Ammon's horn (tissue), 1 donor: ENCODE results near the gene HTT.
"Not testable (repeated sequence)": the region's sequence is repeated elsewhere in the genome, so short reads cannot be mapped to it uniquely, and the experiment has no call there.

Source experiments
- DNase-seq: peaks from one replicate; pipeline ENCODE4 v3.0.0-alpha.2; 2016; ENCODE audit warnings: low spot score

Gene HTT

DNA sequence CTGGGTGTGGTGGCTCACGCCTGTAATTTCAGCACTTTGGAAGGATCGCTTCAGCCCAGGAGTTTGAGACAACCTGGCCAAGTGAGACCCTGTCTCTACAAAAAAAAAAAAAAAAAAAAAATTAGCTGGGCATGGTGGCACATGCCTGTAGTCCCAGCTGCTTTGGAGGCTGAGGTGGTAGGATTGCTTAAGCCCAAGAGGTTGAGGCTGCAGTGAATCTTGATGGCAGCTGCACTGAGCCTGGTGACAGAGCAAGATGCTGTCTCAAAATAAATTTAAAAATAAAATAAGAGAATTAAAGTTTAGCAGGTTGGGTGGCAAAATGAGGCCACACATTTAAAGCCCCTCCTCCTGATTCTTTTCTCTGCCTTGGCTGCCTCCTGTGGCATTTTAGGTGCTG lies 47.1 kb downstream of the HTT start:
- no peak for DNase-seq

DNA sequence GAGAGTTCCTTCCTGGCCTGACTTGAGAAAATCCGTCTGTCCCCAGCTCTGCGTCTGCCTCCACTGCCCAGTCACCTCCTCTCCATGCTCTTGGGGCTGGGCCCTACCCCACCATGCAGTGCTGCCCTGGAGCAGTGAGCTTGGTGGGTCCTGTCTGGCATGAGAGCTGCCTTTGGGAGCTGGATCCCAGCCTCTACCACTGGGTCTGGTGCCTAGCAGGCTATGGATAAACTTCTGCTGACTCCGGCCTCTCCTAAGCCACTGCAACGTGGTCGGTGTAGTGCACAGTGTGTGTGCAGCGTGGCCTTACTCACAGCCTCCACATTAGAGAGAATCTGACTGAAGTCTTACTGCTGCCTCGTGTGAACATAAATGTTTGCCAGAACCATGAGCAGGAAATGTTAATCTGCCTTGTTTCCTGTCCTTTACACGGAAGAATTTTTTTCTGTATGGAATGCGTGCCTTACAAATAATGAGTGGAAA lies 47.6 kb downstream of the HTT start:
- DNase-seq: no peak

DNA sequence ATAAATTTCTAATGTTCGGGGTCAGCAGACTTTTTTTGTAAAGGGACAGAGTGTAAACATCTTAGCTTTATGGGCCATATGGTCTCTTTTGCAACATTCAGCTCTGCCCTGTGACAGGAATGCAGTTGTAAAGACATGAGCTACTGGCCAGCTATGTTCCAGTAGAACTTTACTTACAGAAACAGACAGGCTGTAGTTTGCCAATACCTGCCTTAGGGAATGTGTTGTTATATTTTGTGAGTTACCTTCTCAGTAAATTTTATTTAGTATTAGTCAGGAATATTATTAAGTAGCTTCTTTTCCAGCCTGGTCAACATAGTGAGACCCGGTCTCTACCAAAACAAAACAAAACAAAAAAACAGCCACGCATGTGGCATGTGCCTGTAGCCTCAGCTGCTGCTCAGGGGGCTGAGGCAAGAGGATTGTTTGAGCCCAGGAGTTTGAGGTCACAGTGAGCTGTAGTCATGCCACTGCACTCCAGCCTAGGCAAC lies 48.7 kb downstream of the HTT start:
- no peak for DNase-seq

DNA sequence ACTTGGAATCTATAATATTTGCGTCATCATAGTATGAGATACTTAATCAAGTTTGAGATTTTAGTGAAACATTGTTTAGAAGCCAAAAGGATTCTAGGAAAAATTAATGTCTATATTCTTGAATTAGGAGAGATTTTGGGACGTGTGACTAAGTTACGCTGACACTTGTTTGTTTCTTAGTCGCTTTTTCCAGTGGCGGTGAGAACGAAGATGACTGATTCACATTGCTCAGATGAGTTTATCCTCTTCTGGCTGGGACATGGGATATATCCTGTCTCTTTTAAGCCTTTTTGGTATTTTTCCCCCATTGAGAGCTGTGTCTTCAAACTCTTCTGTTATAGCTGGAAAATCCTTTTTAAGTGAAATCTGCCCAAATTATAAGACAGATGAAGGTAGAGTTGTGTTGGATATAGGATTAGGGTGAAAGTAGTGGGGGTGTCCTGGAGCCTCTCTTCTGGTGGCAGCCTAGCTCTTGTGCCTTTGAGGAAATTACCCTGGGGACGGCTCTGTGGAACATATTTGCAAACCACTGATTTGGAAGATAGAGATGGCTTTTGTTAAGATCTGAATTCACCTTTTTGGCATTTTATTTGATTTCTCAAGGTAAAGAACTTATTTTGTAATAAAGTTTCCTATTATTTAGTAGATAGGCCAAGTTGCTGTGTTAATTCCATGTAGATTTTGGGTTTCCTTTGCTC lies 49.7 kb downstream of the HTT start:
- no peak for DNase-seq

DNA sequence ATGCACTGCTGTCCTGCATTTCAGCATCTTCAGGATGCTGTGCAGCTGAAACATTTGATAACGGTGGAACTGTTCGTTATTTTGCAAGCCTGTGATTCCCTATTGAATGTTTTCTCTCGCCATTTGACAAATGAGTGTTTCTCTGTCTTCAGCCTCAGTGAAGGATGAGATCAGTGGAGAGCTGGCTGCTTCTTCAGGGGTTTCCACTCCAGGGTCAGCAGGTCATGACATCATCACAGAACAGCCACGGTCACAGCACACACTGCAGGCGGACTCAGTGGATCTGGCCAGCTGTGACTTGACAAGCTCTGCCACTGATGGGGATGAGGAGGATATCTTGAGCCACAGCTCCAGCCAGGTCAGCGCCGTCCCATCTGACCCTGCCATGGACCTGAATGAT lies 52.6 kb downstream of the HTT start:
- DNase-seq: no peak

DNA sequence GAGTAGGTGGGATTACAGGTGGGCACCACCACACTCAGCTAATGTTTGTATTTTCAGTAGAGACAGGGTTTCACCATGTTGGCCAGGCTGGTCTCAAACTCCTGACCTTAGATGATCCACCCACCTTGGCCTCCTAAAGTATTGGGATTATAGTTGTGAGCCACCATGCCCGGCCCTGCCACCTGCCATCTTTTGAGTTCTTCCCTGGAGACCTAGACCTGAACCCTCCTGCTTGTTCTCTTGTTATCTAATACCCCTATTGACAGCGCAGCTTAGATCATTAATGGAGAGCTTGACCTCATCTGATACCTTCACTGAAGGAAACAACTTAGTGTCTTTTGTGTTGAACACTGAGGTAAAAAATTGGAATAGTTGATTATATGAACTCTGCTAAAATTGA lies 53.6 kb downstream of the HTT start:
- DNase-seq: no peak

DNA sequence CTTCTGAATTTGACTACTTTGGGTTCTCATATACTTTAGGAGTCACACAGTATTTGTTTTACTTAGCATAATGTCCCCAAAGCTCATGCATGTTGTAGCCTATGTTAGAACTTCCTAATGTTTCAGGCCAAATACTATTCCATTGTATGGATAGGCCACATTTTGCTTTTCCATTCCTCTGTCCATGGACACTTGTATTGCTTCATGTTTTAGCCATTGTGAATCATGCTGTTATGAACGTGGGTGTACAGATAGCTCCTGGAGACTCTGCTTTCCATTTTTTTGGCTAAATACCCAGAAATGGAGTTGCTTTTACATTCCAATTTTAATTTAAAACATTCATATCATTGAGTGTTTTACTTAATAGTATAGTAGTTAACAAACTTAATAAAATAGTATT lies 54.5 kb downstream of the HTT start:
- DNase-seq: no peak

DNA sequence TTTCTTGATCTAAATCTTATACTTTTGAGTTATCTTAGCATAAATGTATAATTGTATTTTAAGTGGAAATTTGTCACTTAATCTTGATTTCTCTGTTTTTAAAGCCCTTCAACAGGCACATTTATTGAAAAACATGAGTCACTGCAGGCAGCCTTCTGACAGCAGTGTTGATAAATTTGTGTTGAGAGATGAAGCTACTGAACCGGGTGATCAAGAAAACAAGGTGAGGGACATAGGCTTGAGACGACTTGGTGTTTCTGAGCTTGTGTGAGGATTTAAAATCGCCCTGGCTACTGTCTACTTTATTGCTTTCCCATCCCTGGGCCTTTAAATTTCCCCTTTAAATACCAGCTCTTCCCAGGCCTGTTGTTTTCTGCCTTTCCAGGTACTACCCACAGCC lies 55.7 kb downstream of the HTT start:
- DNase-seq: no peak

DNA sequence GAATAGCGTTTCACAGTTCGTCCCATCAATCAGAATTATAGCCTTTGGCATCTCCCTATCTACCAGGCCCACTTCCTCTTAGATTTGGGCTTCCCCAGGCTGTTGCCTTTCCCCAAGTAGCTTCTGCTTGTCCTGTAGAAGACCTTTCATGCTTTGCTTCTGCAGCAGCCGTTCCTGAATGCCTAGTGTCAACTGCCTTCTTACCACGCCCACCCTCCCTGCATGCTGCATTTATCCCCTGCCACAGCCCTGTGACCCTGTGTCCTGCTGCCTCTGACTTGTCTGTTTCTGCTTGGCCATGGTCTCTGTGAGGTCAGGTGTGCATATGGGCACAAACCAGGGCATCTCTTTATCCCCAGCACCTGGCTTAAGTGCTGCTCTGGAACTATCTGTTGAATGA lies 56.3 kb downstream of the HTT start:
- no peak for DNase-seq

DNA sequence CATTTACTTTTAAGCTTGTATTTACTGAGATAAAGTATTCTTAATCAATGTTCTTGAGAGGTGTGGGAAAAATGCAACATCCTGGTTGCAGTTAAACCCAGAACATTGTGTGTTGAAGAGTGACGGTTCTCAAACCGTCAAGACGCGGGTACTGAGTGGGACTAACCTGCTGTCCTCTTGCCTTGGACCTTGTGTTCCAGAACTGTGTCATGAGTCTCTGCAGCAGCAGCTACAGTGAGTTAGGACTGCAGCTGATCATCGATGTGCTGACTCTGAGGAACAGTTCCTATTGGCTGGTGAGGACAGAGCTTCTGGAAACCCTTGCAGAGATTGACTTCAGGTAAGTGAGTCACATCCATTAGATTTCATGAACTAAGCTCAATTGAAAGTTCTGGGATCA lies 59.7 kb downstream of the HTT start:
- no peak for DNase-seq

DNA sequence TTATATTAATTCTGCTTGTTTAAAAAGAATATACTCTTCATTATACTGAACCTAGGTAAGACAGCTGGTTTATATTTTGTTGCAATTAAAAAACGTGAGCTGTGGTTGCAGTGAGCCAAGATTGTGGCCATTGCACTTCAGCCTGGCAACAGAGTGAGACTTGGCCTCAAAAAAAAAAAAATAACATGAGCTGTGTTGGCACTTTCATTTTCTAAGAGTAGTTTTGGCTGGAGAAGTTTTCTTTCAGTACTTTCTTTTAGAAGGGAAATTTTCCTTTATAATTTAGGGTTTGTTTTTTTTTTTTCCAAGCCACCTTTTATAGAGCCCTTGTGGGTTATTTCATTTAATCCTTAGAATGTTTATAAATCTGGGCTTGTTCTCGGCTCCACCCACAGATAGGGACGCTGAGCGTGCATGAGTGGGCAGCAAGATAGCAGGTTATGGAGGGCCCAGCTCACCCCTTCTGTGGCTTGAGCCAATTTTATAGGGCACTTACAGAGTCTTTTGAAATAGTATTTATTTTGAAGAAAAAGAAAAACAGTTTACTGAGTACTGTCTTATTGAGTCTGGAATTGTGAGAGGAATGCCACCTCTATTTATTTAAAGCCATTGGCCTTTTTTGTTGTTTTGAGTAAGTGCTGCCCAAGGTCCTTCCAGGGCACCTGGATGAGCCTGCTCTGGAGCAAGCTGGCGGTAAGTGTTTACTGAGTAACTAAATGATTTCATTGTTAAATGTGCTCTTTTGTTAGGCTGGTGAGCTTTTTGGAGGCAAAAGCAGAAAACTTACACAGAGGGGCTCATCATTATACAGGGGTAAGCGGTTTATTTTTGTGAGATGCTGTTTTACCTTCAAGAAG lies 60.9 kb downstream of the HTT start:
- no peak for DNase-seq

DNA sequence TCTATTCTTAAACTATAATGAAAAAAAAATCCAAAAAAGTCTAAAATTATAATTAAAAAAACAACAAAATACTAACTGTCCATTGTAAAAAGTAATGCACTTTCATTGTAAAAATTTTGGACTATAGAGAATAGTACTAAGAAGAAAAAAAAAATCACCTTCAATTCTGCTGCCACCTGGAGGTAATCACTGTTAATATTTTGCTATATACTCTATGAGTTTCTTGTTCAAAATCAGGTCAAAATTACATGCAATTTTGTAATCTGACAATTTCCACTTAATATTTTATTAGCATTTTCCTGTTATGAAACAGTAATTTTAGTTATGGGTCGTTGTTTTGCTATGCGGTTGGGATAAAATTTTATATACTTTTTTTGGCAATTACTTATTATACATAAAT lies 62.0 kb downstream of the HTT start:
- DNase-seq: no peak

DNA sequence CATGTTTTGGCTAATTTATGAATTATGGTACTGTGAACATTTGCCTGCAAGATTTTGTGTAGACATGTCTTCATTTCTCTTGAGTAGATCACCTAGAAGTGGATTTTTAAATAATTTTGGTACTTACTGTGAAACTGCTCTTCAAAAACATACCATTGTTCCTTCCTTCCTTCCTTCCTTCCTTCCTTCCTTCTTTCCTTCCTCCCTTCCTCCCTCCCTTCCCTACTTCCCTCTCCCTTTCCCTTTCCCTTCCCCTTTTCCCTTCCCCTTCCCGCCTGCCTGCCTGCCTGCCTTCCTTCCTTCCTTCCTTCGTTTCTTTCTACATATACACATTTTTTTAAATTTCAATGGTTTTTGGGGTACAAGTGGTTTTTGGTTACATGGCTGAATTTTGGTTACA lies 63.4 kb downstream of the HTT start:
- DNase-seq: no peak

DNA sequence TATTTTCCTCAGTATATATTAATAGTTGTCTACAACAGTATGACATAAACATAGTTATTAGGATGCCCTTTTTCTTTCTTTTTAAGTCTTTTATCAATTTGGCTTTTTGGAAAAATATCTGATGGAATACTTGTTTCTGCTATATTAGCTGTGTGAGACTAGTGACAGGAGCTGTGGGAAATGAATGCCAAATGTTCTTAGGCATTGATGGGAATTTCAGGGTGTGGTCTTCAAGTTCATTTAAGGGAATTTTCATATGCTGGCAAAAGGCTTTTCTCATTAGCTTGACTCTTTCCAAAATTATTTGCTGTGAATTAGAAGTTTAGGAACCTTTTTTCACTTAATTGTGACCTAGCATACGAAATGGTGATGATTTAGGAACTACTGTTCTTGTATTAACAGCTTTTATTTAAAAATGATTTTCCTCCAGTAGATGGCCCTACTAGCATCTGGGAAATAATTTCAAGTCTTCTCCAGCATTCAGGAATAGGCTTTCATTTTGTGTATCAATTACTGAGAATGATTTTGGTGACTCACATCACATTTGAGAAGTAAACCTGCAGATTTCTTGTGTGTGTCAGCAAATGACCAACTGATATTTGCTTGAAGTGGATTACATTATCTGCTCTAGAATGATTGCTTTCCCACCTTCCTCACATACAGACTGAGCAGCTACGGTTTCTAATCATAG lies 70.9 kb downstream of the HTT start:
- DNase-seq: no peak

DNA sequence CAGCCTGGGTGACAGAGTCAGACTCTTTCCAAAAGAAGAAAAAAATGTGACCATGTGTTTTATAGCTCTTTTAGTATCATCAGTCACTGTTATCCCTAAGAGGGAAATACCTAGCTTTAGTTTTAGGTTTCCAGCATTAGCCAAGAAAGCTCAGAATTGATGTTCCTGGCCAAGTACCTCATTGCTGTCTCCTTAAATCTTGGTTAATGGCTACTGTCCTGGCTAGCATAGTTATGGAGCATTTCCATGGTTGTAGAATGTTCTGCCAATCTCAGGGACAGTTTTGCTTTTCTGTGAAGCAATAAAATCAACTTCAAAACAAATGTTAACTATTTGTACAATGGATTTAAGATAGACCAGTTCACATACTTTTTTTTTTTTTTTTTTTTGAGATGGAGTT lies 74.4 kb downstream of the HTT start:
- no peak for DNase-seq

DNA sequence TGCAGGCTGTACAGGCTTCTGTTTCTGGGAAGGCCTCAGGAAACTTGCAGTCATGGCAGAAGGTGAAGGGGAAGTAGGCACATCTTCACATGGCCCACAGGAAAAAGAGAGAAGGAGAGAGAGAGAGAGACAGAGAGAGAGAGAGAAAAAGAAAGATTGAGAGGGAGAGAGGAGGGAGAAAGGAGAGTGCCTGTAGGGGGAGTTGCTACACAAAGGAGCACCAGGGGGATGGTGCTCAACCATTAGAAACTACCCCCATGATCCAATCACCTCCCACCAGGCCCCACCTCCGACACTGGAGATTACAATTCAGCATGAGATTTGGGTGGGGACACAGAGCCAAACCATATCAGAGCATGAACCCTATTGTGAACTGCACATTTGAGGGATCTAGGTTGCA lies 76.8 kb downstream of the HTT start:
- not testable (repeated sequence) for DNase-seq

DNA sequence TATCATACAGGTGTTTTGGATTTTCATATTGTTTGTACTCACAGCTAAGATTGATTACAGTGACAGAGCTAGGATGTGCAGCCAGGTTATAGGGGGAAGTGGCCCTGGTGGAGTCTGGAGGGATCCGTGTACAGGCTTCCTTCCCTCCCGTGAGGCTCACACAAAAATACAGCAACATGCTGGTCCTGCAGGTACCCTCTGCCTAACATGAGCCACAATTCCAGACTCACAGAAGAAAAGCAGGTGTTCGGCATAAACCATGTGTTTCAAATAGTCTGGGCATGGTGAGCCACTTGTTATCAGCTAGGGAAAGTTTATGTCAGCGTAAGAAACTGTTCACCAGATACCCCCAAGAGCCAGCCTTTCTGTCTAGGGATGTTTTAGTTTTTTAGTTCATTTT lies 82.9 kb downstream of the HTT start:
- DNase-seq: no peak

DNA sequence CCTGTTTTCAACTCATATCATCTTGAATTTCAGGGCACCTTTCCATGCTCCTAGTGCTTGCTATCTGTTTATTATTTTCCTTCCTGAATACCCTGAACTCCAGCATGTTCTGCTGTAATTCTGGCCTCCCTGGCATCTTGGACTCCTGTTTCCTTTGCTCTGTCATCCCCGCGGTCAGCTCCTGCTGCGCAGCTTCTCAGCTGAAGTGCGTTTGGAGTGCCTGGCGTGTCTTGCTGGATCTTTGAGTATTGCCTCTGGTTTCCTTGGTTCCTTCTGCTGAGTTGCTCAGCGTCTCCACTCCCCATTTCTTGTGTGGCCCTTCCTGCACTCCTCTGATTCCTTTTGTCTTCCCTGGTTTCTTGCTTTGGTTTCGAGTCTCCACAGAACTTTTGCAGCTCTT lies 84.4 kb downstream of the HTT start:
- no peak for DNase-seq

DNA sequence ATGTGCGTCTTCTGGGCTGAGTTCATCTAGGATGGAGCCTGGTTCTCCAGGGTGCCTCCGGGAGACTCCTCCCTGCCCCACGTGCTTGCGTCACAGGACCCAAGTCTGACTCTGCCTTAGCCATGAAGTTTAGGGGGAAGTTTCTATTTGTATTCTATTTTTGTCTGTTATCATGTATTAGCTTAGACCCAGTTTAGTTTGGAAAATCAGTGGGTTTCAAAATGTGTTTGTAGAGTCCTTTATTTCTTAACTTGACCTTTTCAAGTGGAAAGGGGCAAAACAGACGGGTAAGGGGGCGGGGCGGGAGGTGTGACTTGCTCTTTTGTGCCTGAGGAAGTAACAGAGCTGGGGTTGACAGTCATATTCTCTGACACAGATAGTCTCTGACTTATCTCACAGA lies 86.0 kb downstream of the HTT start:
- DNase-seq: no peak

DNA sequence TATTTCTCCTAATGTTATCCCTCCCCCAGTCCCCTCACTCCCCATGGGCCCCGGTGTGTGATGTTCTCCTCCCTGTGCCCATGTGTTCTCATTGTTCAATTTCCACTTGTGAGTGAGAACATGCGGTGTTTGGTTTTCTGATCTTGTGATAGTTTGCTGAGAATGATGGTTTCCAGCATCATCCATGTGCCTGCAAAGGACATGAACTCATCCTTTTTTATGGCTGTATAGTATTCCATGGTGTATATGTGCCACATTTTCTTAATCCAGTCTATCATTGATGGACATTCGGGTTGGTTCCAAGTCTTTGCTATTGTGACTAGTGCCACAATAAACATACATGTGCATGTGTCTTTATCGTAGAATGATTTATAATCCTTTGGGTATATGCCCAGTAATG lies 86.6 kb downstream of the HTT start:
- not testable (repeated sequence) for DNase-seq

DNA sequence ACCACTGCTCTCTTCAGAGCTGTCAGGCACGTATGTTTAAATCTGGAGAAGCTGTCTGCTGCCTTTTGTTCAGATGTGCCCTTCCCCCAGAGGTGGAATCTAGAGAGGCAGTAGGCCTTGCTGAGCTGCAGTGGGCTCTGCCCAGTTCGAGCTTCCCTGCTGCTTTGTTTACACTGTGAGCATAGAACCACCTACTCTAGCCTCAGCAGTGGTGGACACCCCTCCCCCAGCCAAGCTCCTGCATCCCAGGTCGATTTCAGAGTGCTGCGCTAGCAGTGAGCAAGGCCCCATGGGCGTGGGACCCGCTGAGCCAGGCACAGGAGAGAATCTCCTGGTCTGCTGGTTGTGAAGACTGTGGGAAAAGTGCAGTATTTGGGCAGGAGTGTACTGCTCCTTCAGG lies 92.0 kb downstream of the HTT start:
- not testable (repeated sequence) for DNase-seq

DNA sequence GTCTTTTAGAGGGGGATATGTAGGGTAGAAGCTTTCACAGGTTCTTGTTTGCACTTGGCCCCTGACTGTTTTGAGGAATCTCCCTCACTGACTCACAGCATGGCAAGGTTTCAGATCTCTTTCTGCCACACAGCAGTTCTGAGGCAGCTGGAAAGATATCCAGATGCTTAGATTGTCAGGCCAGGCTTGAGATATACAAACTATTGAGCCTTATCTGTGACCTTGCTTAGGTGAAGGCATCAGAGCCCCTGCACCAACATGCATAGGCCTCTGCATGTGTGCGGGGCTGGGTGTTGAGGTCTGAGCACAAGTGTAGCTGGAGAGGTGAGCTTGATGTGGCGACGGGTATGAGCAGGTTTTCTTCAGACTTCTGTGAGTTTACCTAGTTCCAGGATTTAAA lies 93.5 kb downstream of the HTT start:
- DNase-seq: no peak
